Loucy (cell line): ENCODE measurements around the gene FAM89B.
A peak's percentile ranks its signal among the peaks of the same experiment; 100 is the strongest.

Source experiments
- H2AFZ ChIP-seq: fragments of 200-600 bp; sonication (generic); 2 replicates; pipeline ENCODE4 v1.6.0; 2016; ENCODE audit warnings: antibody characterized with exemption, mild to moderate bottlenecking, low read length, moderate library complexity
- H3F3A ChIP-seq: fragments of 200-600 bp; 2 replicates; pipeline ENCODE4 v1.6.0; 2016; ENCODE audit warnings: antibody characterized with exemption, low read depth, mild to moderate bottlenecking
- H3K27me3 ChIP-seq: fragments of 200-600 bp; sonication (generic); 2 replicates; pipeline ENCODE4 v1.6.1; 2014; ENCODE audit warnings: low read length, mild to moderate bottlenecking; ENCODE audit not compliant: insufficient read depth, poor library complexity, severe bottlenecking
- H3K36me3 ChIP-seq: fragments of 200-600 bp; sonication (generic); 2 replicates; pipeline ENCODE4 v1.6.1; 2016; ENCODE audit warnings: low read length; ENCODE audit not compliant: insufficient read depth
- H3K4me1 ChIP-seq: fragments of 200-600 bp; sonication (generic); 2 replicates; pipeline ENCODE4 v1.5.1; 2014; ENCODE audit warnings: low read length, mild to moderate bottlenecking; ENCODE audit not compliant: insufficient read depth, poor library complexity, severe bottlenecking
- H3K4me2 ChIP-seq: fragments of 200-600 bp; sonication (generic); 2 replicates; pipeline ENCODE4 v1.6.0; 2014; ENCODE audit warnings: antibody characterized with exemption, low read length, low read depth, mild to moderate bottlenecking; ENCODE audit not compliant: poor library complexity, severe bottlenecking
- H3K4me3 ChIP-seq: fragments of 200-600 bp; sonication (generic); 2 replicates; pipeline ENCODE4 v1.5.1; 2014; ENCODE audit warnings: low read length, mild to moderate bottlenecking, mixed read lengths; ENCODE audit not compliant: poor library complexity, severe bottlenecking
- H3K79me2 ChIP-seq: fragments of 200-600 bp; sonication (generic); 2 replicates; pipeline ENCODE4 v1.6.1; 2014; ENCODE audit warnings: low read length; ENCODE audit not compliant: insufficient read depth
- H3K9ac ChIP-seq: fragments of 200-600 bp; sonication (generic); 2 replicates; pipeline ENCODE4 v1.6.0; 2014; ENCODE audit warnings: mild to moderate bottlenecking, low read depth, low read length, moderate library complexity; ENCODE audit not compliant: poor library complexity, severe bottlenecking
- H3K9me2 ChIP-seq: fragments of 200-600 bp; sonication (generic); replicated peaks from 2 replicates; pipeline ENCODE4 v1.6.1; 2016; ENCODE audit warnings: low read depth, low read length, mixed read lengths
- H3K9me3 ChIP-seq: fragments of 200-600 bp; sonication (generic); 2 replicates; pipeline ENCODE4 v1.6.1; 2014; ENCODE audit warnings: mild to moderate bottlenecking, antibody characterized with exemption, low read length, low read depth; ENCODE audit not compliant: insufficient read depth
- H4K20me1 ChIP-seq: fragments of 200-600 bp; sonication (generic); 2 replicates; pipeline ENCODE4 v1.6.0; 2014; ENCODE audit warnings: antibody characterized with exemption, low read length, mild to moderate bottlenecking; ENCODE audit not compliant: insufficient read depth, poor library complexity, severe bottlenecking
- EZH2phosphoT487 ChIP-seq: fragments of 200-600 bp; IDR thresholded peaks from 2 replicates; pipeline ENCODE4 v1.6.1; 2018; ENCODE audit warnings: antibody characterized with exemption, mild to moderate bottlenecking, moderate library complexity, borderline replicate concordance
- TF ChIP-seq, protein P1 (sequence below): fragments of 200-600 bp; sonication (generic); conservative IDR thresholded peaks from 2 replicates; pipeline ENCODE4 v1.5.1; 2014; ENCODE audit warnings: mild to moderate bottlenecking, antibody characterized with exemption, low read length

The FAM89B gene

DNA sequence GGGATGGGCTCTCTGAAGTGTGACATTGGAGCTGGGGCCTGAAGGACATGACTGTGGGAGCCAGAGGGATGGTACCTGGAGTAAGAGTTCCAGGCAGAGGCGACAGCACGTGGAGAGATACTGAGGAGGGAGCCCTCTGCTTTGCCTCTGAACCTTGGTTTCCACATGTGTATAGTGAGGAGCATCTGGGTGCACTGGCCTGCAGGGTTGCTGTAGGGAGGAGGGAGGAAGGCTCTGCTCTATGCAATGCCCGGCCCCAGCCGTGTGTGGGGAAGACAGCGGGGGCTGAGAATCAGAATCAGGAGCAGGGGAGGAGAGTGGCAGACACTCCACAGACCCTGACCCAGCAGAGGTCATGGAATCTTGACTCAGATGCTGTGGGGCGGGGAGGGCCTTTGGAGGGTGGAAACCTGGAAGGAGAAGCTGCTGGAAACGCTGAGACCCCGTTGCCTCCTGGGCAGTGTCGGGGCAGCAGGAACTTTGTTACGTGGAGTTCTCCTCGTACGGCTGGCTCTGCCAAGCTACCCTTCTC, 43.5 kb upstream of the FAM89B start:
- Histone ChIP-seq H3K4me1 (peaks cover 25% of the 10 kb centered on the region), H3F3A (no peaks in the 10 kb centered on the region), H3K9ac (no peak overlapping the region), H4K20me1 (peaks cover 11% of the 10 kb centered on the region), H3K36me3 (peaks cover 24% of the 10 kb centered on the region; the same call in 1 of the 2 replicates), H3K27me3 (no peaks in the 10 kb centered on the region), H2AFZ (no peak overlapping the region), H3K4me2 (no peak overlapping the region), H3K9me3 (no peaks in the 10 kb centered on the region), H3K9me2 (no peaks in the 10 kb centered on the region), H3K79me2 (peaks cover 23% of the 10 kb centered on the region), H3K4me3 (no peak overlapping the region)
- TF ChIP-seq EZH2phosphoT487 = no peak
- TF ChIP-seq, protein P1, sequence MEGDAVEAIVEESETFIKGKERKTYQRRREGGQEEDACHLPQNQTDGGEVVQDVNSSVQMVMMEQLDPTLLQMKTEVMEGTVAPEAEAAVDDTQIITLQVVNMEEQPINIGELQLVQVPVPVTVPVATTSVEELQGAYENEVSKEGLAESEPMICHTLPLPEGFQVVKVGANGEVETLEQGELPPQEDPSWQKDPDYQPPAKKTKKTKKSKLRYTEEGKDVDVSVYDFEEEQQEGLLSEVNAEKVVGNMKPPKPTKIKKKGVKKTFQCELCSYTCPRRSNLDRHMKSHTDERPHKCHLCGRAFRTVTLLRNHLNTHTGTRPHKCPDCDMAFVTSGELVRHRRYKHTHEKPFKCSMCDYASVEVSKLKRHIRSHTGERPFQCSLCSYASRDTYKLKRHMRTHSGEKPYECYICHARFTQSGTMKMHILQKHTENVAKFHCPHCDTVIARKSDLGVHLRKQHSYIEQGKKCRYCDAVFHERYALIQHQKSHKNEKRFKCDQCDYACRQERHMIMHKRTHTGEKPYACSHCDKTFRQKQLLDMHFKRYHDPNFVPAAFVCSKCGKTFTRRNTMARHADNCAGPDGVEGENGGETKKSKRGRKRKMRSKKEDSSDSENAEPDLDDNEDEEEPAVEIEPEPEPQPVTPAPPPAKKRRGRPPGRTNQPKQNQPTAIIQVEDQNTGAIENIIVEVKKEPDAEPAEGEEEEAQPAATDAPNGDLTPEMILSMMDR = no peak

DNA sequence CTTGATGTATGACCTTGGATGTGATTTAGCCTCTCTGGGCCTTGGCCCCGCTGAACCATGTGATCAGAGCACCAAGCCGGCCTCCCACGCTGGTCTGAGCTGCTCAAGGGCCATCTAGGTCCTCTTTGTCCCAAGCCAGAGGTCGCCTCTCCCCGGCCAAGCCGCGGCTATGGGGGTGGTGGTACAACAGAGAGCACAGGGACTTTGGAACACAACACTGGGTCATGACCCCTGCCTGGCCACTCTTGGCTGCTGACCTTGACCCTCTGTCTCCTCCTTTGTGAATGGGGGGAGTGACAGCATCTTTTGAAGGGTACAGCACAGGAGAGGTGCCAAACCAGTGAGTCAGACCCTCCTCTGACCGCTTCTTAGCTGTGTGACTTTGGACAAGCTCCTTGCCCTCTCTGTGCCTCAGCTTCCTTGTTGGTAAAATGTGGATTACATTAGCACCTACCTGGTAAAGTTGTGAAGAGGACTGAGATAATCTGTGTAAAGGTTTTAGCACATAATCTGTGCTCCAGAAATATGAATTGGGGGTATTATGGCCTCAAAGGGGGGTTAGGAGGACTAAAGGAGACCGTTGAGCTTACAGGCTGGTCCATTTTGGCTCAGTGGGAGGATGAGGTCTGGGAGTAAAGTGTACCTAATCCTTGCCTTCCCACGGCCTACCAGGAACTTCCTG, 42.7 kb upstream of the FAM89B start:
- Histone ChIP-seq H3F3A (no peaks in the 10 kb centered on the region), H3K36me3 (peaks cover 24% of the 10 kb centered on the region; the same call in 1 of the 2 replicates)

DNA sequence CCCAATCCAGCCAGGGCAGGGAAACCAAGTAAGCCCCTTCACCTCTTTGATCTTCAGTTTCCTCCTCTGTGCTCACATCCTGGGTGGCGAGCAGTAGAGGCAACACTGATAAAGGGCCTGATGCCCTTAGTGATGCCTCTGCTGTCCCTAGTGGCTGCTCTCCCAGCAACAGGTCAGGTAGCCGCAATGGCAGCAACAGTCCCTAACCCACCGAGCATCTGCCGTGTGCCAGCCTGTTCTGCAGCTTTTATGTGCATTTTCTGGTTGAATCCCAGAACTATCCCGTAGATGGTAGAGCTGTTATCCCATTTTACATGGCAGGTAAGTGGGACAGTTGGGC, 42.2 kb upstream of the FAM89B start:
- Histone ChIP-seq H3K9ac (no peak overlapping the region), H3K9me3 (no peaks in the 10 kb centered on the region), H3K79me2 (peaks cover 22% of the 10 kb centered on the region), H3K4me3 (no peak overlapping the region), H4K20me1 (peaks cover 11% of the 10 kb centered on the region), H3K4me1 (peaks cover 19% of the 10 kb centered on the region), H3K4me2 (no peak overlapping the region), H3F3A (no peaks in the 10 kb centered on the region), H2AFZ (no peak overlapping the region), H3K36me3 (peaks cover 24% of the 10 kb centered on the region; the same call in 1 of the 2 replicates), H3K27me3 (no peaks in the 10 kb centered on the region), H3K9me2 (no peaks in the 10 kb centered on the region)
- TF ChIP-seq, protein P1 = peak; percentile 62
- no peak for TF ChIP-seq EZH2phosphoT487

More for the DNA sequence above, 42.7 kb upstream of the FAM89B start:
- peaks cover 23% of the 10 kb centered on the region for H3K79me2 ChIP-seq
- H3K27me3 ChIP-seq = no peaks in the 10 kb centered on the region
- no peak overlapping the region for H3K4me3 ChIP-seq
- peak overlapping the region; percentile 8 for H3K4me2 ChIP-seq
- no peaks in the 10 kb centered on the region for H3K9me3 ChIP-seq
- H4K20me1 ChIP-seq = peaks cover 11% of the 10 kb centered on the region
- TF ChIP-seq, protein P1 = no peak
- no peak for TF ChIP-seq EZH2phosphoT487
- H3K9ac ChIP-seq = no peak overlapping the region
- peaks cover 19% of the 10 kb centered on the region for H3K4me1 ChIP-seq
- no peak overlapping the region for H2AFZ ChIP-seq
- H3K9me2 ChIP-seq = no peaks in the 10 kb centered on the region
